SH-SY5Y (cell line): ENCODE results near the gene TSPYL4.

Experiments
- GATA2 ChIP-seq: IDR thresholded peaks from 2 replicates; pipeline ENCODE4 v1.6.1; 2011; ENCODE audit warnings: mild to moderate bottlenecking, low read depth, low read length
- GATA3 ChIP-seq: IDR thresholded peaks from 2 replicates; pipeline ENCODE4 v1.6.1; 2011; ENCODE audit warnings: low read depth, mild to moderate bottlenecking, low read length, moderate library complexity

- TF ChIP-seq GATA3, result no peak
- no peak for TF ChIP-seq GATA2
Measured at GRCh38 chr6:116253188-116253504, 729 bp downstream of the TSPYL4 start.
